CD4-positive, alpha-beta memory T cell (primary cell): Measurements from ENCODE around the gene MAGEA2. TPM values are rescaled to one million over a fixed set of nuclear protein-coding genes. Genes with fewer than 3 reads are reported as not detected.

Experiments used
- polyA plus RNA-seq, 2 donors: library from polyadenylated mRNA; unstranded; fragments of 300-500 nt; fragmentation: Illumina TruSeq; gene quantifications; one replicate each; pipeline ENCODE4 v1.2.3, GENCODE V29; 2021
- total RNA-seq, 2 experiments: library from RNA; stranded (reverse); gene quantifications; one replicate each; pipeline ENCODE4 v1.2.3, GENCODE V29; 2021

MAGEA2 gene
- total and polyA plus RNA-seq, 4 experiments from 2014 or later: not detected

Other genes with a start within 250 kb of the MAGEA2 start
- not detected for gene GABRQ, start 115.9 kb downstream of the MAGEA2 start, total RNA-seq
- not detected for gene GABRQ, start 115.9 kb downstream of the MAGEA2 start, polyA plus RNA-seq
- gene MAGEA3, start 55.0 kb downstream of the MAGEA2 start, total RNA-seq: not detected
- gene MAGEA3, start 55.0 kb downstream of the MAGEA2 start, polyA plus RNA-seq: not detected
- not detected for gene CSAG2, start 44.6 kb downstream of the MAGEA2 start, total RNA-seq
- not detected for gene CSAG2, start 44.6 kb downstream of the MAGEA2 start, polyA plus RNA-seq
- not detected for gene MAGEA2B, start 39.2 kb downstream of the MAGEA2 start, total RNA-seq
- not detected for gene MAGEA2B, start 39.2 kb downstream of the MAGEA2 start, polyA plus RNA-seq
- not detected for gene CSAG1, start 20.1 kb downstream of the MAGEA2 start, total RNA-seq
- not detected for gene CSAG1, start 20.1 kb downstream of the MAGEA2 start, polyA plus RNA-seq
- gene MAGEA12, start 20.1 kb downstream of the MAGEA2 start, total RNA-seq: not detected
- gene MAGEA12, start 20.1 kb downstream of the MAGEA2 start, polyA plus RNA-seq: not detected
- gene CSAG3, start 5.4 kb upstream of the MAGEA2 start, total RNA-seq: not detected
- gene CSAG3, start 5.4 kb upstream of the MAGEA2 start, polyA plus RNA-seq: not detected
- not detected for gene MAGEA6, start 15.8 kb upstream of the MAGEA2 start, total RNA-seq
- not detected for gene MAGEA6, start 15.8 kb upstream of the MAGEA2 start, polyA plus RNA-seq
- gene CETN2, start 76.9 kb upstream of the MAGEA2 start, total RNA-seq: 1 to 10 TPM; 5.6 to 6.5 TPM
- gene CETN2, start 76.9 kb upstream of the MAGEA2 start, polyA plus RNA-seq: 10 to 100 TPM; 24.9 to 31.4 TPM
- gene NSDHL, start 77.2 kb upstream of the MAGEA2 start, total RNA-seq: 1 to 10 TPM; 6.5 to 7.1 TPM
- gene NSDHL, start 77.2 kb upstream of the MAGEA2 start, polyA plus RNA-seq: 10 to 100 TPM; 15.8 to 20.3 TPM
- 1 to 10 TPM; 2.0 to 2.2 TPM for gene ZNF185, start 144.2 kb upstream of the MAGEA2 start, total RNA-seq
- gene ZNF185, start 144.2 kb upstream of the MAGEA2 start, polyA plus RNA-seq: 1 to 10 TPM; 2.7 to 2.9 TPM
- under 1 TPM; 0.28 to 0.29 TPM for gene PNMA5, start 240.3 kb upstream of the MAGEA2 start, total RNA-seq
- under 1 TPM; 0.05 to 0.18 TPM for gene PNMA5, start 240.3 kb upstream of the MAGEA2 start, polyA plus RNA-seq